Coronary artery (tissue), 2 donors: ENCODE measurements around the gene MSH3.
"Not testable (repeated sequence)": the region's sequence is repeated elsewhere in the genome, so short reads cannot be mapped to it uniquely, and the experiment has no call there.

ENCODE experiments used
- DNase-seq: peaks from one replicate; pipeline ENCODE4 v3.0.0-alpha.2; 2017; ENCODE audit warnings: low spot score
- H3K27ac ChIP-seq, 2 donors: fragments of 200-600 bp; sonication (generic); one replicate each; pipeline ENCODE4 v1.5.1; 2016 to 2019
- H3K4me3 ChIP-seq: fragments of 200-600 bp; sonication (generic); 2 replicates; pipeline ENCODE4 v1.5.1; 2016; ENCODE audit warnings: mild to moderate bottlenecking, moderate library complexity
- CTCF ChIP-seq: fragments of 200-600 bp; sonication (generic); IDR thresholded peaks from one replicate; pipeline ENCODE4 v1.5.1; 2019; ENCODE audit warnings: antibody characterized with exemption

MSH3 gene

GRCh38 chr5:80809451-80809850, 155.0 kb downstream of the MSH3 start:
- H3K4me3 ChIP-seq, result no peak overlapping the region
- no peak overlapping the region for H3K27ac ChIP-seq
- DNase-seq, result no peak
- TF ChIP-seq CTCF, result no peak

DNA sequence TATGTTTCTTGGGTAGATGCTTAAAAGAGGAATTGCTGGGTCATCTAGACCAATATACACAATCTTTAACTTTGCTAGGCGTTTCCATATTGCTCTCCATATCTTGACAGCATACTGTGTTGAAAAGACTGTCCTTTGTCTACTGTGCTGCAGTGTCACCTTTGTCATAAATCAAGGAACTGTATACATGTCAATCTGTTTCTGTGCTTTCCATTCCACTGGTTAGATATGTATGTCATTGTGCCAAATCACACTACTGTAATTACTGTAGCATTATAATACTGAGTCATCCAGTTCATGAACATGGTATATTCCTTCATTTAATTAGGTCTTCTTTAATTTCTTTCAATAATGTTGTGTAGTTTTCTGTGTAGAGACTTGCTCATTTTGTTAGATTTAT, 156.0 kb downstream of the MSH3 start:
- Histone ChIP-seq H3K27ac (no peak overlapping the region), H3K4me3 (no peak overlapping the region)
- no peak for DNase-seq
- TF ChIP-seq CTCF, result no peak

DNA sequence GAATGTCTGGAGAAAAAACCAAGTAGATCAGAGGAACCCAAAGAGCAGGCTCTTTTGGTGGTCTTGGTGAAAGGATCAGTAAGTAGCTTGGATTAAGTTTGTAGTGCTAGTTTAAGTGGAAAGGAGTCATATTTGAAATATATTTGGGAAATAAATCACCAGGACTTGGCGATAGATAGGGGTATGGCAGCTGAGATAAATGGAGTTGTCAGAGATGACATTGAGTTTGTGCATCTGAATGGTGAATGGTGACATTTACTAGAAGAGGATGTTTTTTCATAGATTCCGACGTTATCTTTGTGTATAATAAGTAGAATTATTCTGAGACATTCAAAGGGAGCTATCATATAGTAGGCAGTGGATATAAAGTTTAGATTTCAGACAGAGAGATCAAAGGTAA, 162.1 kb downstream of the MSH3 start:
- Histone ChIP-seq H3K27ac (no peak overlapping the region), H3K4me3 (no peak overlapping the region)
- TF ChIP-seq CTCF, result no peak
- DNase-seq, result no peak

GRCh38 chr5:80820685-80821084, 166.2 kb downstream of the MSH3 start:
- no peak for DNase-seq
- H3K4me3 ChIP-seq, result no peak overlapping the region
- no peak for TF ChIP-seq CTCF
- no peak overlapping the region for H3K27ac ChIP-seq

DNA sequence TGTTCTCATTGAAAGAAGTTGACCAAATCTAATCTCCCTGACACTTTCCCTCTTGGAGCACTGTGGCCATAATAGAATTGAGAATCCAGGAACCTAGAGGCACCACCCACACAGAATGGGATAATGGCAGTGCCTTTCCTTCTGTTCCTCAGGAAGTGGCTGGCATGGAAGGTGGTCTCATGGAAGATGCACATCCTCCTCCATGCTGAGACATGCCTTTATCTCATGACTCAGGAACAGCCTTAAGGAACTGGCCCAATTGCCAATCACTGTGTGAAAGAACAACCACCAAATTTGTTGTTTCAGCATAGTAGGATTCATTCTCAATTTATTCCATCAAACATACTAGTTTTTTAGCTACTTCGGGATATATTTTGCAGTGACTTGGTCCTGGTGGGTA, 168.2 kb downstream of the MSH3 start:
- Histone ChIP-seq H3K4me3 (no peak overlapping the region), H3K27ac (no peak overlapping the region)
- no peak for TF ChIP-seq CTCF
- DNase-seq, result no peak

DNA sequence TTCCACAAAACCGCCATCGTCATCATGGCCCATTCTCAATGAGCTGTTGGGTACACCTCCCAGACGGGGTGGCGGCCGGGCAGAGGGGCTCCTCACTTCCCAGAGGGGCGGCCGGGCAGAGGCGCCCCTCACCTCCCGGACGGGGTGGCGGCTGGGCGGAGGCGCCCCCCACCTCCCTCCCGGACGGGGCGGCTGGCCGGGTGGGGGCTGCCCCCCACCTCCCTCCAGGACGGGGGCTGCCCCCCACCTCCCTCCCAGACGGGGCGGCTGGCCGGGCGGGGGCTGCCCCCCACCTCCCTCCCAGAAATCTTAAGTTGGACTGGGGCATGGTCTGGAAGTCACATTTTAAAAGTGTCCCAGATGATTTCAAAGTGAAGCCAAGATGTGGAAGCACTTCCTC, 169.7 kb downstream of the MSH3 start:
- not testable (repeated sequence) for H3K27ac ChIP-seq, DNase-seq, H3K4me3 ChIP-seq

DNA sequence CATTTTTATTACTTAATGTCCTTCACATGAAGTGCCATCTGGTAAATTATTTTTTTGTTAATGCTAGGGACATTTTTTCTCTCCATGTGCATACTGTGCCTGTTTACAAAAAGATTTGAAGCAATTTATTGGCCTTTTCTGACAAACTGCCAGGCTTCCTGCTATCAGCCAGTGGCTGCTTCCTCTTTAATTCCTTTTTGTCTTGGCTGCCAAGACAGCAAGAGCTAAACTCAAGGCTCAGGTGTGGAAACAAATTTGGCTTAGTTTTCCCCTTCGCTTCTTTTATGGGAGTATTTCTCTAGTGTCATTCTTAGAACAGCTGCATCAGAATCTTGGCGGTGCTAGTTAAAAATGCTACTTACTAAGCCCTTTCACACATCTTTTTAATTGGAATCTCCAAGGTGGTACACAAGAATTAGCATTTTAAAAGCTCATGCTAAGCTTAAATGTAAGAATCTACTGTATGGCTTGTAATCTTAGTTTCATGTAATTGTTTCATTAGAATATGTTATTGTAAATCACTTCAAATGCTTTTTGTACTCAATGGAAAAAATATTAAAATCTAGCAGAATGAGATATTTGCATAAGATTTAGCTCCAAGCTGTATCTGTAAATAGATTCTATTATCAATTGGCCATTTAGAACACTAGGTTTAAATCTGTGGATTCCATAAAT, 171.5 kb downstream of the MSH3 start:
- TF ChIP-seq CTCF, result no peak
- no peak overlapping the region for H3K27ac ChIP-seq
- no peak overlapping the region for H3K4me3 ChIP-seq
- no peak for DNase-seq
